DND-41 (cell line): ENCODE measurements around the gene JRKL.

ENCODE experiments used
- CTCF ChIP-seq: IDR thresholded peaks from 2 replicates; pipeline ENCODE4 v1.5.1; 2012; ENCODE audit warnings: borderline replicate concordance, low read length, moderate library complexity, mild to moderate bottlenecking; ENCODE audit not compliant: poor library complexity, severe bottlenecking; ENCODE audit errors: extremely low read depth
- EZH2 ChIP-seq: IDR thresholded peaks from 3 replicates; pipeline ENCODE4 v1.6.1; 2012; ENCODE audit warnings: borderline replicate concordance, low read depth, mild to moderate bottlenecking, moderate library complexity, low read length, inconsistent platforms; ENCODE audit not compliant: severe bottlenecking

- TF ChIP-seq EZH2 (no peak), CTCF (no peak)
These were observed 5.7 kb upstream of the JRKL start for GRCh38 chr11:96384156-96384555.
